Liver (tissue), 9 donors: ENCODE measurements around the gene MYO7B. TPM values are rescaled to one million over a fixed set of nuclear protein-coding genes. Genes with fewer than 3 reads are reported as not detected.
A peak's percentile ranks its signal among the peaks of the same experiment; 100 is the strongest.

Source experiments
- DNase-seq: peaks from one replicate; pipeline ENCODE4 v3.0.0-alpha.2; 2017; ENCODE audit warnings: low spot score
- H3K27ac ChIP-seq, 2 donors: one replicate each; pipeline ENCODE4 v1.7.0; 2013; ENCODE audit warnings: inconsistent platforms in 2 of 2, low read length in 2 of 2, control low read depth in 1 of 2, low read depth in 1 of 2, mild to moderate bottlenecking in 1 of 2
- H3K27me3 ChIP-seq, 4 donors: one replicate each; pipeline versions ENCODE4 v1.6.1 to v1.7.0; 2013; ENCODE audit warnings: low read length in 3 of 4, inconsistent platforms in 1 of 4, mild to moderate bottlenecking in 1 of 4, moderate library complexity in 1 of 4; ENCODE audit not compliant: control insufficient read depth in 4 of 4, insufficient read depth in 4 of 4
- H3K36me3 ChIP-seq, 4 donors: one replicate each; pipeline versions ENCODE4 v1.6.1 to v1.7.0; 2013; ENCODE audit warnings: low read length in 3 of 4, mild to moderate bottlenecking in 3 of 4, low read depth in 1 of 4, moderate library complexity in 1 of 4; ENCODE audit not compliant: control insufficient read depth in 4 of 4, insufficient read depth in 3 of 4
- H3K4me1 ChIP-seq, 4 donors: one replicate each; pipeline versions ENCODE4 v1.6.1 to v1.7.0; 2013; ENCODE audit warnings: low read length in 3 of 4, mild to moderate bottlenecking in 3 of 4, moderate library complexity in 1 of 4; ENCODE audit not compliant: control insufficient read depth in 4 of 4, insufficient read depth in 4 of 4
- H3K4me3 ChIP-seq, 3 donors: one replicate each; pipeline versions ENCODE4 v1.6.1 to v1.7.0; 2013; ENCODE audit warnings: low read length in 3 of 3, control low read depth in 1 of 3, low read depth in 1 of 3, mild to moderate bottlenecking in 1 of 3
- H3K9ac ChIP-seq, 2 donors: one replicate each; pipeline ENCODE4 v1.7.0; 2013; ENCODE audit warnings: low read length in 2 of 2, mild to moderate bottlenecking in 2 of 2, moderate library complexity in 2 of 2, control low read depth in 1 of 2, low read depth in 1 of 2
- H3K9me3 ChIP-seq, 4 donors: one replicate each; pipeline versions ENCODE4 v1.6.1 to v1.7.0; 2013; ENCODE audit warnings: low read length in 3 of 4; ENCODE audit not compliant: control insufficient read depth in 4 of 4
- EGR1 ChIP-seq, 2 donors: IDR thresholded peaks; 2 replicates each; pipeline ENCODE4 v1.6.1; 2016 to 2018; ENCODE audit warnings: antibody characterized with exemption in 2 of 2, low read depth in 2 of 2
- FOXA2 ChIP-seq: IDR thresholded peaks from 2 replicates; pipeline ENCODE4 v1.6.1; 2016; ENCODE audit warnings: antibody characterized with exemption
- GABPA ChIP-seq, 2 donors: IDR thresholded peaks in 1 of 2; conservative IDR thresholded peaks in 1 of 2; 2 replicates each; pipeline ENCODE4 v1.6.1; 2016; ENCODE audit warnings: antibody characterized with exemption in 2 of 2, mild to moderate bottlenecking in 1 of 2, moderate library complexity in 1 of 2
- HNF4A ChIP-seq, 2 donors: conservative IDR thresholded peaks; 2 replicates each; pipeline ENCODE4 v1.6.1; 2016; ENCODE audit warnings: antibody characterized with exemption in 2 of 2, mild to moderate bottlenecking in 2 of 2
- JUND ChIP-seq, 2 donors: IDR thresholded peaks; 2 replicates each; pipeline ENCODE4 v1.6.1; 2016; ENCODE audit warnings: antibody characterized with exemption in 2 of 2
- NR2F2 ChIP-seq: IDR thresholded peaks from 2 replicates; pipeline ENCODE4 v1.6.1; 2016; ENCODE audit warnings: antibody characterized with exemption
- RAD21 ChIP-seq, 2 donors: IDR thresholded peaks; 2 replicates each; pipeline ENCODE4 v1.6.1; 2016; ENCODE audit warnings: antibody characterized with exemption in 2 of 2, mild to moderate bottlenecking in 2 of 2
- RXRA ChIP-seq, 2 donors: IDR thresholded peaks; 2 replicates each; pipeline ENCODE4 v1.6.1; 2017 to 2018; ENCODE audit warnings: antibody characterized with exemption in 2 of 2, mild to moderate bottlenecking in 1 of 2
- SP1 ChIP-seq: IDR thresholded peaks from 2 replicates; pipeline ENCODE4 v1.6.1; 2018; ENCODE audit warnings: antibody characterized with exemption, mild to moderate bottlenecking
- TAF1 ChIP-seq: conservative IDR thresholded peaks from 2 replicates; pipeline ENCODE4 v1.6.1; 2016; ENCODE audit warnings: antibody characterized with exemption, mild to moderate bottlenecking
- WGBS: extraction: QIAGEN DNeasy Blood & Tissue Kit; methylation state at CpG from one replicate; pipeline ENCODE4 v1.1.7; 2013; 5-methylcytosine and 5-hydroxymethylcytosine counted together
- polyA plus RNA-seq, 2 donors: library from polyadenylated mRNA; stranded (reverse) in 1 of 2; unstranded in 1 of 2; fragments of 200-250 nt in 1 of 2; fragments of >200 nt in 1 of 2; fragmentation: Nextera tagmentation in 1 of 2; extraction: Ambion mirVana in 1 of 2; gene quantifications; one replicate each; pipeline versions ENCODE4 v1.2.1 to v1.2.3, GENCODE V29; 2013 to 2015
- total RNA-seq, 2 donors: library from RNA; depleted of rRNA; stranded (reverse); fragments of >200 nt; gene quantifications; one replicate each; pipeline ENCODE4 v1.2.3, GENCODE V29; 2014
- TF ChIP-seq, protein P1 (sequence below): IDR thresholded peaks from 2 replicates; pipeline ENCODE4 v1.6.1; 2016; ENCODE audit warnings: antibody characterized with exemption, mild to moderate bottlenecking
- TF ChIP-seq, protein P2 (sequence below): IDR thresholded peaks from 2 replicates; pipeline ENCODE4 v1.6.1; 2016; ENCODE audit warnings: antibody characterized with exemption
- TF ChIP-seq, protein P3 (sequence below): IDR thresholded peaks from 2 replicates; pipeline ENCODE4 v1.6.1; 2016; ENCODE audit warnings: antibody characterized with exemption
- TF ChIP-seq, protein P4 (sequence below): fragments of 150-350 bp; IDR thresholded peaks from 2 replicates; pipeline ENCODE4 v1.5.1; 2017; ENCODE audit warnings: improper control_type of control experiment, low read depth, low read length; ENCODE audit not compliant: missing input control
- TF ChIP-seq, protein P5 (sequence below): IDR thresholded peaks from 2 replicates; pipeline ENCODE4 v1.6.1; 2016; ENCODE audit warnings: antibody characterized with exemption
- donor health status: healthy.
- donor health status: healthy.
- donor health status: healthy.
- donor health status: healthy.
- donor health status: healthy.

MYO7B gene
- total and polyA plus RNA-seq, 4 donors = 0.15 to 1.1 (median 0.64) TPM

DNA sequence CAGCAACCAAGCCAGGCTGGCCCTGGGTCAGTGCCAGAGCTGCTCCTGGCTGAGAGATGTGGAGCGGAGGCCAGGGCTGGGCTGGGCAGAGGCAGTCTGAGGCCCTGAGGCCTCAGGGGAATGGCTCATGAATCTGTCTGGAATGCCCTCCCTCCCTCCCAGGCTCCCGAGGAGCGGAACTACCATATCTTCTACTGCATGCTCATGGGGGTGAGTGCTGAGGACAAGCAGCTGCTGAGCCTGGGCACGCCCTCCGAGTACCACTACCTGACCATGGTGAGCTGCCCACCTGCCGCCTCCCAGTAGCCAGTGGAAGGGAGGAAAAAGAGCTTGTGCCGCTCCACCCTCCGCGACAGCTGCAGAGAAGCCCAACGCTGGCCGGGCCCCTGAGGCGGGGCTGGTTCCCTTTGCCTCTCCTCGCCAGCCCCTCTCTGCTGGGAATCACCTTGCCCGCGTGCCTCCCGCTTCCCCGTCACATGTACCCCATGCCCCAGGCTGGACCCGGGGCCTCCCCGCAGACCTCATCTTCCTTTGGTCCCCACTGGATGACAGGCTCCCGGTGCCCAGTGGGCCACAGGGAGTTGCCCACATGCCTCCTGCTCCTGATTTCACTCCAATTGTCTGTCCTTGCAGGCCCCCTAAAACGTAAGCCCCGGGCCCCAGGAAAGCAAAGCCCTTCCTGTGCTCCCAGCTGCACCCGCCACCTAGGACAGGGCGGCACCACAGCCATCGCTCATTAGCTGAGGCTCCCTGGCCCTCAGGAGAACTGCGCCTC is 41.1 kb downstream of the MYO7B start:
- WGBS = 91% methylated on average over 26 of the region's 26 CpGs
- TF ChIP-seq, protein P1, sequence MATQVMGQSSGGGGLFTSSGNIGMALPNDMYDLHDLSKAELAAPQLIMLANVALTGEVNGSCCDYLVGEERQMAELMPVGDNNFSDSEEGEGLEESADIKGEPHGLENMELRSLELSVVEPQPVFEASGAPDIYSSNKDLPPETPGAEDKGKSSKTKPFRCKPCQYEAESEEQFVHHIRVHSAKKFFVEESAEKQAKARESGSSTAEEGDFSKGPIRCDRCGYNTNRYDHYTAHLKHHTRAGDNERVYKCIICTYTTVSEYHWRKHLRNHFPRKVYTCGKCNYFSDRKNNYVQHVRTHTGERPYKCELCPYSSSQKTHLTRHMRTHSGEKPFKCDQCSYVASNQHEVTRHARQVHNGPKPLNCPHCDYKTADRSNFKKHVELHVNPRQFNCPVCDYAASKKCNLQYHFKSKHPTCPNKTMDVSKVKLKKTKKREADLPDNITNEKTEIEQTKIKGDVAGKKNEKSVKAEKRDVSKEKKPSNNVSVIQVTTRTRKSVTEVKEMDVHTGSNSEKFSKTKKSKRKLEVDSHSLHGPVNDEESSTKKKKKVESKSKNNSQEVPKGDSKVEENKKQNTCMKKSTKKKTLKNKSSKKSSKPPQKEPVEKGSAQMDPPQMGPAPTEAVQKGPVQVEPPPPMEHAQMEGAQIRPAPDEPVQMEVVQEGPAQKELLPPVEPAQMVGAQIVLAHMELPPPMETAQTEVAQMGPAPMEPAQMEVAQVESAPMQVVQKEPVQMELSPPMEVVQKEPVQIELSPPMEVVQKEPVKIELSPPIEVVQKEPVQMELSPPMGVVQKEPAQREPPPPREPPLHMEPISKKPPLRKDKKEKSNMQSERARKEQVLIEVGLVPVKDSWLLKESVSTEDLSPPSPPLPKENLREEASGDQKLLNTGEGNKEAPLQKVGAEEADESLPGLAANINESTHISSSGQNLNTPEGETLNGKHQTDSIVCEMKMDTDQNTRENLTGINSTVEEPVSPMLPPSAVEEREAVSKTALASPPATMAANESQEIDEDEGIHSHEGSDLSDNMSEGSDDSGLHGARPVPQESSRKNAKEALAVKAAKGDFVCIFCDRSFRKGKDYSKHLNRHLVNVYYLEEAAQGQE = no peak
- TF ChIP-seq RAD21 (IDR thresholded peaks at IDR 0.05) (no peak), EGR1 (IDR thresholded peaks at IDR 0.05; ENCODE audit: low read depth in 2 of 2) (no peak), TAF1 (no peak), SP1 (no peak), NR2F2 (no peak), HNF4A (conservative IDR thresholded peaks at IDR 0.05) (no peak)
- H3K27ac ChIP-seq = no peak overlapping the region
- no peak overlapping the region for H3K4me3 ChIP-seq
- H3K9ac ChIP-seq = no peak overlapping the region
- peak; percentile 28 for DNase-seq
- H3K27me3 ChIP-seq = no peaks in the 10 kb centered on the region
- no peaks in the 10 kb centered on the region for H3K9me3 ChIP-seq
- no peaks in the 10 kb centered on the region for H3K36me3 ChIP-seq
- H3K4me1 ChIP-seq = peaks cover 0 to 2% (median 0%) of the 10 kb centered on the region in 4 donors

DNA sequence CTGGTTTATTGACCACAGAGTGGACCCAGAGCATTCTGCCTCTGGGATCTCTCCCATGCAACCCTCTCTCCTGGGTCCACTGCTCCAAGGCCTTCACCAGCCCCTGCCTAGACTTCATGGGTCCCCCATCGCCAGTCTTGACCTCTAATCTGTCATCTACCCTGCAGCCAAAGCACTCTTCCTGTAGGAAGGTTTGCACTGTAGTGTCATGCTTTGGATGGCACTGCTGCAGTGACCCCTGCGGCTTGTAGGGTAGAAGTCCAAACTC is 41.7 kb downstream of the MYO7B start:
- Histone ChIP-seq H3K9me3 (no peaks in the 10 kb centered on the region), H3K4me1 (peaks cover 0 to 2% (median 0%) of the 10 kb centered on the region in 4 donors), H3K36me3 (no peaks in the 10 kb centered on the region), H3K27ac (no peak overlapping the region), H3K27me3 (no peaks in the 10 kb centered on the region), H3K9ac (no peak overlapping the region), H3K4me3 (no peak overlapping the region)
- peak; percentile 29 for DNase-seq
- TF ChIP-seq, protein P2, sequence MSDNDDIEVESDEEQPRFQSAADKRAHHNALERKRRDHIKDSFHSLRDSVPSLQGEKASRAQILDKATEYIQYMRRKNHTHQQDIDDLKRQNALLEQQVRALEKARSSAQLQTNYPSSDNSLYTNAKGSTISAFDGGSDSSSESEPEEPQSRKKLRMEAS = no peak
- TF ChIP-seq, protein P3, sequence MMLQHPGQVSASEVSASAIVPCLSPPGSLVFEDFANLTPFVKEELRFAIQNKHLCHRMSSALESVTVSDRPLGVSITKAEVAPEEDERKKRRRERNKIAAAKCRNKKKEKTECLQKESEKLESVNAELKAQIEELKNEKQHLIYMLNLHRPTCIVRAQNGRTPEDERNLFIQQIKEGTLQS = no peak
- TF ChIP-seq JUND (IDR thresholded peaks at IDR 0.05) (no peak), RXRA (IDR thresholded peaks at IDR 0.05) (no peak)
- WGBS = 86% methylated on average over 2 of the region's 2 CpGs

DNA sequence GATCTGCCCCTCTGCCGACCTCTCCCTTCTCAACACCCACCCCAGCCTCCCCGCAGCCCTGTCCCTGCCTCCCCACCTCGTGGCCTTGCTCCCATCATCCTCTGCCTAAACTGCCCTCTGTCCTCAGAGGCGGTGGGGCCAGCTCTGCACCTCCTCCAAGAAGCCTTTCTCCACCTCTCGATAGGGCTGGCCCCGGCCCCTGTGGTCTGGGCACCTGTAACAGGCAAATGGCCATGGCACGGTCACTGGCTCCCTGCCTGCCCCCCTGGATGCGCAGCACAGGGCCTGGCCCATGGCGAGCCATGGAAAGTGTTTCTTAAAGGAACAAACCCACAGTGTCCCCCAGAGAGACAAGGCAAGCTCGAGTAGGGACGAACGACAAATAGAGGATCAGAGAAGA is 42.0 kb downstream of the MYO7B start:
- H3K4me1 ChIP-seq = peaks cover 0 to 2% (median 0%) of the 10 kb centered on the region in 4 donors
- 90% methylated on average over 12 of the region's 12 CpGs for WGBS
- no peaks in the 10 kb centered on the region for H3K9me3 ChIP-seq
- H3K27me3 ChIP-seq = no peaks in the 10 kb centered on the region
- H3K9ac ChIP-seq = no peak overlapping the region
- H3K36me3 ChIP-seq = no peaks in the 10 kb centered on the region
- H3K4me3 ChIP-seq = no peak overlapping the region
- no peak overlapping the region for H3K27ac ChIP-seq
- peak; percentile 27 for DNase-seq
- TF ChIP-seq, protein P4, sequence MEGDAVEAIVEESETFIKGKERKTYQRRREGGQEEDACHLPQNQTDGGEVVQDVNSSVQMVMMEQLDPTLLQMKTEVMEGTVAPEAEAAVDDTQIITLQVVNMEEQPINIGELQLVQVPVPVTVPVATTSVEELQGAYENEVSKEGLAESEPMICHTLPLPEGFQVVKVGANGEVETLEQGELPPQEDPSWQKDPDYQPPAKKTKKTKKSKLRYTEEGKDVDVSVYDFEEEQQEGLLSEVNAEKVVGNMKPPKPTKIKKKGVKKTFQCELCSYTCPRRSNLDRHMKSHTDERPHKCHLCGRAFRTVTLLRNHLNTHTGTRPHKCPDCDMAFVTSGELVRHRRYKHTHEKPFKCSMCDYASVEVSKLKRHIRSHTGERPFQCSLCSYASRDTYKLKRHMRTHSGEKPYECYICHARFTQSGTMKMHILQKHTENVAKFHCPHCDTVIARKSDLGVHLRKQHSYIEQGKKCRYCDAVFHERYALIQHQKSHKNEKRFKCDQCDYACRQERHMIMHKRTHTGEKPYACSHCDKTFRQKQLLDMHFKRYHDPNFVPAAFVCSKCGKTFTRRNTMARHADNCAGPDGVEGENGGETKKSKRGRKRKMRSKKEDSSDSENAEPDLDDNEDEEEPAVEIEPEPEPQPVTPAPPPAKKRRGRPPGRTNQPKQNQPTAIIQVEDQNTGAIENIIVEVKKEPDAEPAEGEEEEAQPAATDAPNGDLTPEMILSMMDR = no peak
- no peak for TF ChIP-seq TAF1
- TF ChIP-seq, protein P3 = no peak
- no peak for TF ChIP-seq JUND (IDR thresholded peaks at IDR 0.05)
- TF ChIP-seq RAD21 (IDR thresholded peaks at IDR 0.05) = no peak
- TF ChIP-seq, protein P1 = no peak
- TF ChIP-seq RXRA (IDR thresholded peaks at IDR 0.05) = no peak
- no peak for TF ChIP-seq FOXA2
- TF ChIP-seq GABPA (IDR thresholded peaks at IDR 0.05 in 1 of 2, conservative IDR thresholded peaks at IDR 0.05 in 1 of 2) = no peak
- TF ChIP-seq, protein P5, sequence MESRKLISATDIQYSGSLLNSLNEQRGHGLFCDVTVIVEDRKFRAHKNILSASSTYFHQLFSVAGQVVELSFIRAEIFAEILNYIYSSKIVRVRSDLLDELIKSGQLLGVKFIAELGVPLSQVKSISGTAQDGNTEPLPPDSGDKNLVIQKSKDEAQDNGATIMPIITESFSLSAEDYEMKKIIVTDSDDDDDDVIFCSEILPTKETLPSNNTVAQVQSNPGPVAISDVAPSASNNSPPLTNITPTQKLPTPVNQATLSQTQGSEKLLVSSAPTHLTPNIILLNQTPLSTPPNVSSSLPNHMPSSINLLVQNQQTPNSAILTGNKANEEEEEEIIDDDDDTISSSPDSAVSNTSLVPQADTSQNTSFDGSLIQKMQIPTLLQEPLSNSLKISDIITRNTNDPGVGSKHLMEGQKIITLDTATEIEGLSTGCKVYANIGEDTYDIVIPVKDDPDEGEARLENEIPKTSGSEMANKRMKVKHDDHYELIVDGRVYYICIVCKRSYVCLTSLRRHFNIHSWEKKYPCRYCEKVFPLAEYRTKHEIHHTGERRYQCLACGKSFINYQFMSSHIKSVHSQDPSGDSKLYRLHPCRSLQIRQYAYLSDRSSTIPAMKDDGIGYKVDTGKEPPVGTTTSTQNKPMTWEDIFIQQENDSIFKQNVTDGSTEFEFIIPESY = no peak
